ENCODE data around the gene SYNPR.

Gene SYNPR

DNA sequence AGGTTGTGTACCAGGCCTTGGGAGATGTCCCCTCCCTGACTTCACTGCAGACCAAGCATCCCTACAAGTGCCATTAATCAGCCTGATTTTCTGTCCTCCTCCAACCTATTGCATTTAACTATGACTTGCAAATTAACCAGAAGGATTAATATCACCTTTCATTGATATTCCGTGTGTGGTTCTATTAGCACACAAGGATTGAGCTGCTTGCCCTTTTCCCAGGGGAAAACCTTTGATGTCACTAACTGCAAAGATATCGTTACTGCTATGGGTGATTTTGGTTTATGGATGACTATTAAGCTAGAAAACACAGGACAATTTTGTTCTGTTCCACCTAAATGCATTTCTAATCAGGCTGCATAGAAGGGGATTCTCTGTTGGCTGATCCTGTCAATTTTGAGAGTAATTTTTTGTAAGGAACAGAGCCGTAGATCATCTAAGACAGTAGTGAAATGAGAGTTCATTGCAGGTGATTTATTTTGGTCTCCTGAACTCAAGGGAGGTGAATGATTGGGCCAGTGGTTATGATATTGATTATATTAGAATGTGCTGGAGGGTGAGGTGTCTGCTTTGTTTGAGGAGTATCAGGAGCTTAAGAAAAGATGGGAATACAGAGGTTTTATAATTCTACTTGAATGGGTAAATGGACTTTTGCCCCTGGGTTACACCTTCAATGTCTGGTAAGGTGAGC lies 196.9 kb downstream of the SYNPR start:
- H3K4me3 ChIP-seq (ENCODE audit: low read depth in 1 of 2, low read length in 2 of 2) = no peak overlapping the region
- H3K9me3 ChIP-seq (ENCODE audit: low read length) = no peaks in the 10 kb centered on the region
- no peak overlapping the region for H3K9ac ChIP-seq (ENCODE audit: low read length)
- no peaks in the 10 kb centered on the region for H3K4me1 ChIP-seq (ENCODE audit: insufficient read depth, low read length)
- no peaks in the 10 kb centered on the region for H3K27me3 ChIP-seq (ENCODE audit: control insufficient read depth in 1 of 2, insufficient read depth in 2 of 2, low read length in 2 of 2)
- H3K27ac ChIP-seq (ENCODE audit: low read depth, low read length) = no peak overlapping the region
- H3K36me3 ChIP-seq (ENCODE audit: insufficient read depth, low read length) = no peaks in the 10 kb centered on the region

DNA sequence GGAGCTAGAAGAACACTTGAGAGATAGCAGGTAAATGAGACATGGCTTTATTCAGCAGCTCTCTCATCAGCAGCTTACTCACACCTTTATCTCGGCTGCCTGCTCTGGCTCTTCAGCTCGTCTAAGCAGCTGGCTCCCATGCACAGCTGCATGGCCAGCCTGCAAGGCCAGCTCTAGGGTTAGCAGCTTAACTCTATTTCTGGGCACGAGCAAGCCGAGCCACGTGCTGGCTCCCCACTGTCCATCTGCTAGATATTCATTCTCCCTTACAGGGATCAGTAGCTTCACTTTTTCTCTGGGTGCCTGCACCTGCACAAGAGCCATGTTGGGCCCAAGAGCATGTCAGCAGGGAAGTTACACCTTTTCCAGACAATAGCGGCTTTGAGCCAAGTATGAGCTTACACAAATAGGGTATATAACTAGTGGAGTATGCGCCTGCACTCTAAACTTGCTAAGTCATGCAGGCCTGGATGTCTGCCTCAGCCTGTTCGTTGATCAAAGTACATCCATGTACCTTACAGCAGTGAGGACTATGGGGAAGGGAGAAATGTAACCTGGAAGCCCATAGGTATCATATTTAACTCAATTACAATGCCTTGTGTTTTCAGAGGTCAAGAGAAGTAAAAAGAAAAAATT lies 199.5 kb downstream of the SYNPR start:
- no peak overlapping the region for H3K4me3 ChIP-seq (ENCODE audit: low read depth in 1 of 2, low read length in 2 of 2)
- no peaks in the 10 kb centered on the region for H3K36me3 ChIP-seq (ENCODE audit: insufficient read depth, low read length)
- no peak overlapping the region for H3K9ac ChIP-seq (ENCODE audit: low read length)
- no peaks in the 10 kb centered on the region for H3K4me1 ChIP-seq (ENCODE audit: insufficient read depth, low read length)
- H3K27me3 ChIP-seq (ENCODE audit: control insufficient read depth in 1 of 2, insufficient read depth in 2 of 2, low read length in 2 of 2) = no peaks in the 10 kb centered on the region
- no peak overlapping the region for H3K27ac ChIP-seq (ENCODE audit: low read depth, low read length)
- H3K9me3 ChIP-seq (ENCODE audit: low read length) = no peaks in the 10 kb centered on the region

DNA sequence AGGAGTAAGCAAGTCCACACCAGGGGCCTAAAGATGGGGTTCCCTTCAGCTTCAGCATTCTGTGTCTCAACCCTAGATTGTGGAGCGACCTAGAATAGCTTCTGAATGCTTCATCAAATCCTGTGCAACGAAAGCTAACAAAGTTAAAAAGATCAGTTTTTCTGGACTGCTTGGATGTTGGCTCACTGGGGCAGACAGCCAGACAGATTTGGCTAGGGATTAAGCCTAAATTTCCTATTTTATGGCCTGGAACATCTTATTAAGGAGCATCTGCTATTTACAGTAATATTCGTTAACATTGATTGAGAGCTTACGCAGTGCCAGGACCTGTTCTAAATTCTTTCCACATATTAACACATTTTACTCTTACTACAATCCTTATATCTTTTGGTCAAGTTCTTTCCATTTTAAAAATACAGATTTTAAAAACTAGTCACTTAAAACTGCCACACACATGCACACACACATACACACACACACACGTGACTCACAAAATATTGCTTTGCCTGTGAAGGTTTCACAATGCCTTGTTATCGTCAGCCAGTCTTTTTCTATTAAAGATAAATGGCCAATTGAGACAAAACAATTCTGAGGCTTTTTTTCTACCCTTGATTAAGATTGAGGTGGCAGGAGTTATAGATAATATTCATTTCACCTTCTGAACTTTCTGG lies 201.0 kb downstream of the SYNPR start:
- no peak overlapping the region for H3K27ac ChIP-seq (ENCODE audit: low read depth, low read length)
- no peaks in the 10 kb centered on the region for H3K36me3 ChIP-seq (ENCODE audit: insufficient read depth, low read length)
- H3K9ac ChIP-seq (ENCODE audit: low read length) = no peak overlapping the region
- H3K27me3 ChIP-seq (ENCODE audit: control insufficient read depth in 1 of 2, insufficient read depth in 2 of 2, low read length in 2 of 2) = no peaks in the 10 kb centered on the region
- no peaks in the 10 kb centered on the region for H3K4me1 ChIP-seq (ENCODE audit: insufficient read depth, low read length)
- no peaks in the 10 kb centered on the region for H3K9me3 ChIP-seq (ENCODE audit: low read length)
- H3K4me3 ChIP-seq (ENCODE audit: low read depth in 1 of 2, low read length in 2 of 2) = no peak overlapping the region

DNA sequence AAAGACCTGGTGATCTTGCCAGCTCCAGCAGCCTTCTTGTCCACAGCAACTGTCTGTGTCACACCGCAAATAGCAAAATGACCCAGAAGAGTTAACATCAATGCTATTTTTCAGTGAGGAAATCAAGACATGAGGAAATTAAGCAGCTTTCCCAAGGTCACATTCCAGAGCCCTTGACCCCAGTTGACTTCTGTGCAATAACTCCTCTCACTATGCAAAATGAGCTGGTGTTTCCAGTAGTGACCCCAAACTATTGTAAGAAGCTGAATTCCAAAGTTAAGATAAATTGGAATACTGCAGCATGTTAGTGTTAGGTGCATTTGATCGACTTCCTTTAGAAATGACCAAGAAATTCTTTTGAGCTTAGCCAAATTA lies 201.5 kb downstream of the SYNPR start:
- H3K9me3 ChIP-seq (ENCODE audit: low read length) = no peaks in the 10 kb centered on the region
- H3K4me1 ChIP-seq (ENCODE audit: insufficient read depth, low read length) = no peaks in the 10 kb centered on the region
- no peak overlapping the region for H3K4me3 ChIP-seq (ENCODE audit: low read depth in 1 of 2, low read length in 2 of 2)
- no peak overlapping the region for H3K27ac ChIP-seq (ENCODE audit: low read depth, low read length)
- H3K9ac ChIP-seq (ENCODE audit: low read length) = no peak overlapping the region
- no peaks in the 10 kb centered on the region for H3K27me3 ChIP-seq (ENCODE audit: control insufficient read depth in 1 of 2, insufficient read depth in 2 of 2, low read length in 2 of 2)
- no peaks in the 10 kb centered on the region for H3K36me3 ChIP-seq (ENCODE audit: insufficient read depth, low read length)

DNA sequence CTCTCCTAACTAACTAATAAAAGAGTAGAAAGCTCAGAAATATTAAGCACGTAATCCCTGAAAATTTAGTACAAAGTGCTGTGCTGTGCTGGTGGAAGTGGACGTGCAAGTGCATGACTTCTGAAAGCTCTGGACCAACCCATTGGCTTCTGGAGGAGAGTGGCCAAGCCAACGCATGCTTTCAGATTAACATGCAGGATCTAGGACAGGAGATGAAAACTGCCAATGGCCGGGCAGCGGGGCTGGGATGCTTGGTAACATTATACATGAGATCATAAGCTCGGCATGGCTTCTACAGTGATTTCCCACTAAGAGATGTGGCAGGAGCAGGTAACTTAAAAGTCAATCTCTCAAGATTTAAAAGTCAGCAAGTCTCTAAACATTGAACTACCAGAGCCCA lies 203.5 kb downstream of the SYNPR start:
- no peak overlapping the region for H3K9ac ChIP-seq (ENCODE audit: low read length)
- no peak overlapping the region for H3K27ac ChIP-seq (ENCODE audit: low read depth, low read length)
- H3K27me3 ChIP-seq (ENCODE audit: control insufficient read depth in 1 of 2, insufficient read depth in 2 of 2, low read length in 2 of 2) = no peaks in the 10 kb centered on the region
- no peaks in the 10 kb centered on the region for H3K36me3 ChIP-seq (ENCODE audit: insufficient read depth, low read length)
- no peak overlapping the region for H3K4me3 ChIP-seq (ENCODE audit: low read depth in 1 of 2, low read length in 2 of 2)
- no peaks in the 10 kb centered on the region for H3K4me1 ChIP-seq (ENCODE audit: insufficient read depth, low read length)
- H3K9me3 ChIP-seq (ENCODE audit: low read length) = no peaks in the 10 kb centered on the region

DNA sequence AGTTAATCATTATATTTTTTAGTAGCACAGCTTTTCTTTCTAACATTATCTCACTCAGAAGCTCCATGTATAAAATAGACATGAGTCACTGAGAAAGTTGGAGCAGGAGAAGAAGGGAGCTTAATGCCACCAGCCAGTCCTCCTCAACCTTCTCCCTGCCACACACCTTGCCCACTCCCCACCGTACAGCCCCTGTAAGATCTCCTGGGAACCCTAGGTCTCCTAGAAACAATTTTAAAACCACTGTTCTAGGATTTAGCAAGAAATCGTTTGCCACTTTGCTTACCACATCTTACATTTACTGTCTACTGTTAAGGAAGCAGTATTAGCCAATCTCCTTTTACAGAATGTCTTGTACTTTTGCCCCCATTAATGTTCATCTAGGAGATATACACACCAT lies 204.2 kb downstream of the SYNPR start:
- Histone ChIP-seq H3K27me3 (ENCODE audit: control insufficient read depth in 1 of 2, insufficient read depth in 2 of 2, low read length in 2 of 2) (no peaks in the 10 kb centered on the region), H3K27ac (ENCODE audit: low read depth, low read length) (no peak overlapping the region), H3K9ac (ENCODE audit: low read length) (no peak overlapping the region), H3K4me3 (ENCODE audit: low read depth in 1 of 2, low read length in 2 of 2) (no peak overlapping the region), H3K36me3 (ENCODE audit: insufficient read depth, low read length) (no peaks in the 10 kb centered on the region), H3K4me1 (ENCODE audit: insufficient read depth, low read length) (no peaks in the 10 kb centered on the region), H3K9me3 (ENCODE audit: low read length) (no peaks in the 10 kb centered on the region)

DNA sequence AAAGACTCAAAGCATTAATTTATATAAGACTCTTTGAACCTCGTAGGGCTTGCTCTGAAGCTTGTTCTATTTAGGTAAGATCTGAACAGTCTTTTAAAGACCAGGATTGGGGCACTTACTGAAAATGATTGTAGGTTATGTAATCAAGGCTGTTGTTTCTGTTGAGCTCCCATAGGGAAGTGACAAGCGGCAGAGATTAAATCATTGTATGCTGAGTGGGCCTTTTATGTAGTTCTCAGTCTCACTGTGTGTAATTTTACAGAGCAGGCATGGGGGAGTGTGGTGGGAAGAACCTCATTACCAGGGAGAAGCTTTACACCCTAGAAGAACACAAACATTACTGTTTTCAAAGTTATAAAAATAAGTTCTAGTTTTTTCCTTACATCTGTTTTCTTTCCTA lies 214.4 kb downstream of the SYNPR start:
- H3K27me3 ChIP-seq (ENCODE audit: control insufficient read depth in 1 of 2, insufficient read depth in 2 of 2, low read length in 2 of 2) = no peaks in the 10 kb centered on the region
- H3K9ac ChIP-seq (ENCODE audit: low read length) = no peak overlapping the region
- no peaks in the 10 kb centered on the region for H3K9me3 ChIP-seq (ENCODE audit: low read length)
- no peaks in the 10 kb centered on the region for H3K4me1 ChIP-seq (ENCODE audit: insufficient read depth, low read length)
- no peak overlapping the region for H3K4me3 ChIP-seq (ENCODE audit: low read depth in 1 of 2, low read length in 2 of 2)
- H3K27ac ChIP-seq (ENCODE audit: low read depth, low read length) = no peak overlapping the region
- no peaks in the 10 kb centered on the region for H3K36me3 ChIP-seq (ENCODE audit: insufficient read depth, low read length)

DNA sequence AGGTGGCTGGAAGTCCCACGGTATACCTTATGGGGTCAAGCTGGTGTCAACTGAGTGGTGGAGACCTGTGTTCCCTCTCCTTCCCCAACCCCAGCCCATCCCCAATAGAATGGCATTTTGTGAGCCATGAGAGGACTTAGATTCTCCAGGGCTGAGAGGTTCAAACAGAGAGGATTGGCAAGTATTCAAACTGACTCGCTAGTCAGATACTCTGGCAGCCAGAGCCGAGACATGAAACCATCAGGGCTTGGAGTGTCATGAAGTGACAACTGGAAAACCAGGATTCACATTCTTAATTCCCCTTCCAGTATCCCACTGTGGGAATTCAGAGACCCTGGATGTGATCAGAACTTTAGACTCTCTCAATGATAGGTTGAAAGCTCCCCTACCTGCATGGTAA lies 215.0 kb downstream of the SYNPR start:
- Histone ChIP-seq H3K27ac (ENCODE audit: low read depth, low read length) (no peak overlapping the region), H3K4me3 (ENCODE audit: low read depth in 1 of 2, low read length in 2 of 2) (no peak overlapping the region), H3K27me3 (ENCODE audit: control insufficient read depth in 1 of 2, insufficient read depth in 2 of 2, low read length in 2 of 2) (no peaks in the 10 kb centered on the region), H3K36me3 (ENCODE audit: insufficient read depth, low read length) (no peaks in the 10 kb centered on the region), H3K4me1 (ENCODE audit: insufficient read depth, low read length) (no peaks in the 10 kb centered on the region), H3K9ac (ENCODE audit: low read length) (no peak overlapping the region), H3K9me3 (ENCODE audit: low read length) (no peaks in the 10 kb centered on the region)

DNA sequence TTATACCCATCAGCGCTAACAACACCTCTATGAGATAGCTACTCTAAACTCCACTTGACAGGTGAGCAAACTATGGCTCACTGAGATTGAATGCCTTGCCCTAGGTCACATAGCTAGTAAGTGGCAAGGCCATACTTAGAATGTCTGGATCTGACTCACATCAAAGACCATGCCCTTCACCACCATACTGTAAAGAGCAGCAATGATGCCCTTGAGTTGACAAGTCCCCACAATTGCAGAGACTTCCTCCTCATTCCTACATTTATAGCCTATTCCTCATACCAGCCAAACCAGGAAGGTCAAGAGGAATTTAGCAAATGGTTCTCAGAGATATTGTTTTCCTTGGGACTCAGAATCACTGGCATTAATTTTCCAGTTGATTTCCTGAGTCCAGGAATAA lies 216.5 kb downstream of the SYNPR start:
- no peaks in the 10 kb centered on the region for H3K4me1 ChIP-seq (ENCODE audit: insufficient read depth, low read length)
- no peak overlapping the region for H3K9ac ChIP-seq (ENCODE audit: low read length)
- H3K27ac ChIP-seq (ENCODE audit: low read depth, low read length) = no peak overlapping the region
- no peaks in the 10 kb centered on the region for H3K9me3 ChIP-seq (ENCODE audit: low read length)
- no peaks in the 10 kb centered on the region for H3K36me3 ChIP-seq (ENCODE audit: insufficient read depth, low read length)
- H3K4me3 ChIP-seq (ENCODE audit: low read depth in 1 of 2, low read length in 2 of 2) = no peak overlapping the region
- H3K27me3 ChIP-seq (ENCODE audit: control insufficient read depth in 1 of 2, insufficient read depth in 2 of 2, low read length in 2 of 2) = no peaks in the 10 kb centered on the region

DNA sequence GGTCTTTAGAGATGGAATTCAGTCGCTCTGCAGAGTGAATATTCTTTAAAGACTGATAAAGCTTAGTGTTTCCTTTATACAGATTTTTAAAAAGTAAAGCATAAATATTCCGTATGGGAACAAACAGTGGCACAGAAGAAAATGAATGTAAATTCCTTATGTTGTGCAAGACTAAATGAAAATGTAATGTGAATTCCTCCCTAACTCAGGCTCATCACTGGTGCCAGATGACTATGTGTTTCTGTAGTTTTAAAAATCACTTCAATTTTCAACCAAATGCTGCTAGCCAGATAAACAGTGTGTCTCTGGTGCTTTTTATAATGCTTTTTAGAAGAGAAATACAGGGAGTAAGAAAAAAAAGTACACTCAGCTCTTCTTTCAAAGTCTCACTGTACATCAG lies 219.5 kb downstream of the SYNPR start:
- Histone ChIP-seq H3K4me3 (ENCODE audit: low read depth in 1 of 2, low read length in 2 of 2) (no peak overlapping the region), H3K36me3 (ENCODE audit: insufficient read depth, low read length) (no peaks in the 10 kb centered on the region), H3K27ac (ENCODE audit: low read depth, low read length) (no peak overlapping the region), H3K9me3 (ENCODE audit: low read length) (no peaks in the 10 kb centered on the region), H3K9ac (ENCODE audit: low read length) (no peak overlapping the region), H3K27me3 (ENCODE audit: control insufficient read depth in 1 of 2, insufficient read depth in 2 of 2, low read length in 2 of 2) (no peaks in the 10 kb centered on the region), H3K4me1 (ENCODE audit: insufficient read depth, low read length) (no peaks in the 10 kb centered on the region)

DNA sequence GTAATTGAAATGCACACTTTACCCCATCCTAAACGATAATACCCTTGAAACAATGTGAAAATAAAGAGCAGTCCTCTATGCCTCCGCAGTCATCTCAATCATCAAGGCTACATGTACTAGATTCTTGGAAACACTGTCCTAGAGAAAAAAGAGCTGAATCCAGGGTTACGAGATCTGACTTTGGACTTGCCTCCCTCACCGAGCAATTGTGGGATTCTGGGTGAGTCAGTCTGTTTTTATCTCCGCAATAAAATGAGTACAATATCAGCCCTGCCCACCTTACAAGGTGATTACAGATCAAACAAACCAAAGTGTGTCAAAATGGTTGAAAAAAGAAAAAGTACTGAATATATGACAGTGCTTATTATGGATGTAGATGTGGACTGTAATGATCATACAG lies 222.1 kb downstream of the SYNPR start:
- Histone ChIP-seq H3K4me1 (ENCODE audit: insufficient read depth, low read length) (no peaks in the 10 kb centered on the region), H3K27me3 (ENCODE audit: control insufficient read depth in 1 of 2, insufficient read depth in 2 of 2, low read length in 2 of 2) (no peaks in the 10 kb centered on the region), H3K4me3 (ENCODE audit: low read depth in 1 of 2, low read length in 2 of 2) (no peak overlapping the region), H3K9me3 (ENCODE audit: low read length) (no peaks in the 10 kb centered on the region), H3K27ac (ENCODE audit: low read depth, low read length) (no peak overlapping the region), H3K9ac (ENCODE audit: low read length) (no peak overlapping the region), H3K36me3 (ENCODE audit: insufficient read depth, low read length) (no peaks in the 10 kb centered on the region)

DNA sequence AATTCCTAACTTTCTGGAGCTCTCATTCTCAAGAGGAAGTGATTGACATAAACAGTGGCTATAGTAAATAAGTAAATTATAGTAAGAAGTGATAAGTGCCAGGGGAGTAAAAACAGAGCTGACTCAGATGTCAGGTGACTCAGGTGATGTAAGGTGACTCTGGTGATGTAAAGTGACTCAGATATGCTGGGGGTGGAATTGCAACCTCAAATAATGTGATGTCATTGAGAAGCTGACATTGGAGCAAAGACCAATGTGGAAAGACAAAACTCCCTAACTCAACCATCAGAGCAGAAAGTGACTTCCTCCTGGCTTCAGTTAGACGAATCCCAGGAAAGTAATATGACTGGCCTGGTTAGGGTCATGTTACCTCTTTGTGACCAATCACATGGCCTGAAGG lies 230.2 kb downstream of the SYNPR start:
- H3K4me1 ChIP-seq (ENCODE audit: insufficient read depth, low read length) = no peaks in the 10 kb centered on the region
- H3K9ac ChIP-seq (ENCODE audit: low read length) = no peak overlapping the region
- H3K36me3 ChIP-seq (ENCODE audit: insufficient read depth, low read length) = no peaks in the 10 kb centered on the region
- H3K27ac ChIP-seq (ENCODE audit: low read depth, low read length) = no peak overlapping the region
- no peaks in the 10 kb centered on the region for H3K9me3 ChIP-seq (ENCODE audit: low read length)
- no peaks in the 10 kb centered on the region for H3K27me3 ChIP-seq (ENCODE audit: control insufficient read depth in 1 of 2, insufficient read depth in 2 of 2, low read length in 2 of 2)
- no peak overlapping the region for H3K4me3 ChIP-seq (ENCODE audit: low read depth in 1 of 2, low read length in 2 of 2)

Data from muscle layer of colon (tissue), 2 donors.